NCI-H69 (cell line): ENCODE results near the gene SDE2.
"Not testable (repeated sequence)": the region's sequence is repeated elsewhere in the genome, so short reads cannot be mapped to it uniquely, and the experiment has no call there.

Experiments
- DNase-seq: peaks from one replicate; lab custom pipeline; 2025; lab: John Stamatoyannopoulos, UW

SDE2 gene

DNA sequence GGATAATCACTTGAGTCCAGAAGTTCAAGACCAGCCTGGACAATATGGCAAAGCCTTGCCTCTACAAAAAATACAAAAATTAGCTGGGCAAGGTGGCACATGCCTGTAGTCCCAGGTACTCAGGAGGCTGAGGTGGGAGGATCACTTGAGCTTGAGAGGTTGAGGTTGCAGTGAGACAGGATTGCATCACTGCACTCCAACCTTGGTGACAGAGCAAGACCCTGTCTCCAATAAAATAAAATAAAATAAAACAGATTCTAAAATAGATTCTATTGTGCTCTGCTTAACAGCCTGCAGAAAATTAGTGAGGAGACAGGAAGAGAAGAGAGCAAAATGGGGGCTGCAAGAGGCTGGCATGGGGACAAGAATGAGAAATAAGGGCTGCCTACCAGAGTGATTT lies 7.5 kb upstream of the SDE2 start:
- DNase-seq = no peak

DNA sequence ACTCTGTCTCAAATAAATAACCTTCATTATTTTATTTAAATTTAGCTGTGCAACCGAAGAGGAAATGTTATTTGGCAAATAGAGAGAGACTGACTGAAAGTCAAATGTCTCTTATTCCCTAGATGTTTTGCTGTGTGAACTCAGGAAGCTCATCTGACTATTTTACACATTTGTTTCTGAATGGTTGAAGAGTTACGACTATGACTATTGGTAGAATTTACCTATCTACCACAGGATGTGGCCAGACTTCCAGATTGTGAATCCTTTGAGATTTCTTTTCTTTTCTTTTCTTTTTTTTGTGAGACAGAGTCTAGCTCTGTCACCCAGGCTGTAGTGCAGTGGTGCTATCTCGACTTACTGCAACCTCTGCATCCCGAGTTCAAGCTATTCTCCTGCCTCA lies 5.3 kb upstream of the SDE2 start:
- DNase-seq = no peak

DNA sequence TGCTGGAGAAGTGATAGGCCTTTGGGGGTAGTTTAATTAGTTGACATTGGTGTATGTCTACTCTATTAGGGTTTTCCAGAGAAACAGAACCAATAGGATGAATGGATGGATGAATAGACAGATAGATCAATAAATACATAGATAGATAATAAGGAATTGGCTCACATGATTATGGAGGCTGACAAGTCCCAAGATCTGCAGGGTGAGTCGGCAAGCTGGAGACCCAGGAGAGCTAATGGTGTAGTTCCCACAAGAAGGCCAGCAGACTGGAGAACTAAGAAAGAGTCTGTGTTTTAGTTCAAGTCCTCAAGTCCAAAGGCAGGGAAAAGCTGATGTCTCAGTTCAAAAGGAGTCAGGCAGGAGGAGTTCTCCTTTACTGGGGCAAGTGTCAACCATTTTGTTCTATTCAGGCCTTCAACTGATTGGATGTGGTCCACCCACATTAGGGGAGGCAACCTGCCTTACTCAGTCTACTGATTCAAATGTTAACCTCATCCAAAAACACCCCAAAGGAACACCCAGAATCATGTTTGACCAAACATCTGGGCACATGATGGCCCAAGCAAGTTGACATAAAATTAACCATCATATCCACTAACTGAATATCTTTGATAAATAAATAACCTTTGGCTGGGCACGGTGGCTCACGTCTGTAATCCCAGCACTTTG lies 4.5 kb upstream of the SDE2 start:
- no peak for DNase-seq

DNA sequence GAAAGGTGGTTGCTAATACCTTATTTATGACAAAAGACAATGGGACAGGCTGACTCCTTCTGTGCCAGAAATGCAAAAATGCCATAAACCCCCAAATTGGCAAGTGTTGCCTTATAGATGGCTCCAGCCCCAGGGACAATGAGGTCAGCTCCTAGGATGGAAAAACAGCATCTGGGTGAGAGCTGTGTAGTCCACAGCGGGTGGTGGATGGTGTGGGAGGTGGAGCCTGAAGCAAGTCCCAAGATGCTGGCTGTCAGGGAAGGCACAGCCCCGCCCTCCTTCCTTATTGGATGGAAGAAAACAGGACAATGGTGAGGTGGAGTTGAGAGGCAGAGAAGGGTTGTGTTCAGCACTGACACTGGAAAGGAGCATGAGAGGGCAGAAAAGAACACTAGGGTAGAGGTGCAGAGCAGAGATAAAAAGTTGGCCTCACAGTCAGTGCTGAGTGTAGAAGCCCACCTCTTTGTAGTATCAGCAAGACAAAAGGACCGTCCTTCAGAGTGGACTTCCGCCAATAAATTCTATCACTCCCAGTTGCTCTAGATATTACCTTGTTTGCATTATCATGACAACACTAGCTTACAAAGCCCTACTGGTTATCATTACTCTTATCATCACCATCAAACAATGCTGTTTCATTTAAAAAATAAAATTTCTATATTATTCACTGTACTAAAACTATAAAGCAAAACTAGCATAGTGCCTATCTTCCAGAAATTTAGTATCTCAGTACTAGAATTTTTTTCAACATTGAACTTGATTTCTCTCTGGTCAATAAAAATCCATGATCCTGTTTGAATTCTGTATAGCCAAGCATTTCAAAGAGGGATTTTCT lies 3.7 kb upstream of the SDE2 start:
- peak; percentile 97 for DNase-seq

DNA sequence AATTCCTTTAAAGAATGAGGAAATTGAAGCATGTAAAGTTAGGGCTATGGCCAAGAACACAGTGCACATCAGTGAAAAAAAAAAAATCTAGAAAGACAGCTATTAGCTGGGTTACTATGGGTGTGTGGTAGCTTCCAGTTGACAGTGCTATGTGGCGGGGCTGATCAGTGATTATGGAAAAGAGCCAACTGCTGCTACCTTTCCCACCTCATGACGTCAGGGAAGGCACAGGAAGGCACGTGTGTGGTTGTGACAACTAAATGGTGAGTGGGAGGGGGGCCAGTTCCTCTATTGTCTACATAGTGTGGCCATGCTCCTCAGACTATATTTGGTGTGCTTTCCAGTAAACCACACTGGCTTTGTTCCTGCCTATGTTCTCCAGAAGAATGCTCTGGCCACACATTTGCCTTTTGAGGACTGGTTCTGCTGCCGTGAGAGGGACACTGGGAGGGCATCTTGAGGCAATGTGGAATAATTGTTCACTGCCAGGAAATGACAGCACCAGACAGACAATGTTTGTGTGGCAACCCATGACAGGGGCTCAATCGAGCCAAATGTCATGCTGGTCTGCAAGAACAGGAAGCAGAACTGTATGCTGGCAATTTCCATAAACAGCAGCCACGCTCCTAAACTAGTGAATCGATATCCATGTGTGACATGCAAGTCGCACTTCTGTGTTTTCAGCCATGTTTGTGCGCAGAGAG lies 3.0 kb upstream of the SDE2 start:
- DNase-seq = peak; percentile 98

DNA sequence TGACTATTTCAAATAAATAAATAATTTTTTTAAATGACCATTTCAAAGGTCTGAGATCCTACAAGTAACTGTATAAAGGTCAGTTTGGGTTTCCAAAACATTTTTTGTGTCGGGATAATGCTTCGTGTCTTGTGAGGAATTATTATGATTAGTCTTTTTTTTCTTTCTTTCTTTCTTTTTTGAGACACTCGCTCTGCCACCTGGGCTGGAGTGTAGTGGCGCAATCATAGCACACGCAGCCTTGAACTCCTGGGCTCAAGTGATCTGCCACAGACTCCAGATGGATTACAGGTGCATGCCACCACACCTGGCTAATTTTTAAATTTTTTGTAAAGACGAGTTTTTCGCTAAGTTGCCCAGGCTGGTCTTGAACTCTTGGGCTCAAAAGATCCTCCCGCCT lies 1.9 kb upstream of the SDE2 start:
- no peak for DNase-seq

DNA sequence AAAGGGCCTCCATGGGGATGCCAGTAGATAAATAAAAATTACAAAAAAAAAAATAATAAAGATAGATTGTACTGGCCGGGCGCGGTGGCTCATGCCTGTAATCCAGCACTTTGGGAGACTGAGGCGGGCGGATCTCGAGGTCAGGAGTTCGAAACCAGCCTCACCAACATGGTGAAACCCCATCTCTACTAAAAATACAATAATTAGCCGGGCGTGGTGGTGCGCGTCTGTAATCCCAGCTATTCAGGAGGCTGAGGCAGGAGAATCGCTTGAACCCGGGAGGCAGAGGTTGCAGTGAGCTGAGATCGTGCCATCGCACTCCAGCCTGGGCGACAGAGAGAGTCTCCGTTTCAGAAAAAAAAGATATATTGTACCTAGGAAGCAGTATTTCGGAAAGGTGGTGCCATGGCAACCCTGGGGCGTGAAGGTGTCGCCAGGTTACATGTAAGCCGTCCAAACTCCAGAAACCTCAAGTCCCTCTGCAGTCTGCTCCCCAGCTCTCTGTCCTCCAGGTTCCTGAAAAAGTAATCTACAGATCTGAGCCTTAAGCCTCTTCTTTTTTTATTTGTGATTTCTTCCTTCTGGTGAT lies 1.4 kb upstream of the SDE2 start:
- DNase-seq = not testable (repeated sequence)

DNA sequence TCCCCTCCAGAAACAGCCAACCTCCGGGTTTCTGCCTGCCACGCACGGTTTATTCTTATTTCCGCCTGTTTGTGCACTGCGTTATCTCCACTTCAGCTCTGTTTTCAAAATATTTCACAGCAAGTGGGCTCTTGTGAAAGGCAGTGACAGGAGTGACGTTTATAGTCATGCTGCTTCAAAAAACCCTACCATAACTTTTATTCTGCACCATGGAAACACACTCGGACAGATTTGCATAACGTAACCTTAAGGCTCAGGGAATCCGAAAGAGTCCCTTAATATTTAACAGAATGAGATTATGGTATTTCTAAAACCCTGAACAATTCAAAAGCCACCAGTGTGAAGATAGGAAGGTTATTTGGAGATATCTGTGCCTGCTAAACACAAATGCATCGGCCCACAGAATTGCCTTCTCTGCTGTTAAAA lies 782 bp upstream of the SDE2 start:
- DNase-seq = no peak

DNA sequence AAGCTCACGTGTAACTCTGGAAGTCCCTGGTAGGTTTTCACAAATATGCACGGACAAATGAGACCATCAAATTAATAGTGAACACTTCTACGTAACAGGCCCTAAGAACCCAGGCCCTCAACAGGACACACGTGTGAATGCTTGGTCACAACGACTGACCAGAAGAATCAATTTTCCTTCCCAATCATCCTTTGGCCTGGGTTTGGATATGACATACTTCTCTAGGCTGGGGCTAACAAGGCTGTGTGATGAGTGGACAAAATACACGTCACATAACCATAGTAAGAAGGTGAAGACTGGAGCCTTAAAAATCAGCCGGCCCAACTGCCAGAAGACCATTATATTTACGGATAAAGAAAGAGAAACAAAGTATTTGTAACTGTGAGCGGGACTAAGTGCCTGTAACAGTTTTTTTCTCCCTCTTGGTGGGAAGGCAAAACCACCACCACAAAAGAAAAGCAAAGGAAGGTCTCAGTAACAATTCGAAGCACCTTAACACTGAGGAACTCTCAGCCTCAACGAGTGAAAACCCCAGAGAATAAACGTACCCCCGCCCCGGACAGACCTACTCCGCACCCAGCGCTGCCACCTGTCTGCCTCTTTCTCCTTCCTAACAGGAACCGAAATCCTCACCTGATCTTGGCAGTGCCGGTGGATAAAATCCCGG lies 450 bp downstream of the SDE2 start:
- peak; percentile 35 for DNase-seq

DNA sequence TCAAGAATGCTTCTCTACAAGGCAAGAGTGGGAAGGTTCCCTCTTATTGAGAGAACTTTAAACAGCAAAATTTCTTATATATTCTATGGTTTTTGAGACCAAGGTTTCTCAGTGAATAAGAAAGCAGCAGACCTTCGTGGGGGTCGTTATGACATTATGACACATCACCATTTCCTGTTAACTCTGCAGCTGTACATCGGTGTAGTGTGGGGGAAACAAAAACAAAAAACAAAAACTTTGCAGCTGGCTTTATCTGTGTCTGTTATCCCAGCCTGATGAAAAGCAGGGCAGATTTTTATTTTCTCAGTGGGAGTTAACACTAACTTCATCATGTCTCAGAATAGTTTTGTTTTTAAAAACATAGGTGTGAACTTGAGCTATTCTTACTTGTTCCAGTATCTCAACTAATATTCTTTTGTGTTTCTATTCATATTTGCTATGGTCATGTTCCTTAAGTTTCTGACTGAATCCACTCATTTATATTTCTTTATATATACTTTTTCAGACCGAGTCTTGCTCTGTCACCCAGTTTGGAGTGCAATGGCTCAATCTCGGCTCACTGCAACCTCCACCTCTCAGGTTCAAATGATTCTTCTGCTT lies 2.1 kb downstream of the SDE2 start:
- no peak for DNase-seq

DNA sequence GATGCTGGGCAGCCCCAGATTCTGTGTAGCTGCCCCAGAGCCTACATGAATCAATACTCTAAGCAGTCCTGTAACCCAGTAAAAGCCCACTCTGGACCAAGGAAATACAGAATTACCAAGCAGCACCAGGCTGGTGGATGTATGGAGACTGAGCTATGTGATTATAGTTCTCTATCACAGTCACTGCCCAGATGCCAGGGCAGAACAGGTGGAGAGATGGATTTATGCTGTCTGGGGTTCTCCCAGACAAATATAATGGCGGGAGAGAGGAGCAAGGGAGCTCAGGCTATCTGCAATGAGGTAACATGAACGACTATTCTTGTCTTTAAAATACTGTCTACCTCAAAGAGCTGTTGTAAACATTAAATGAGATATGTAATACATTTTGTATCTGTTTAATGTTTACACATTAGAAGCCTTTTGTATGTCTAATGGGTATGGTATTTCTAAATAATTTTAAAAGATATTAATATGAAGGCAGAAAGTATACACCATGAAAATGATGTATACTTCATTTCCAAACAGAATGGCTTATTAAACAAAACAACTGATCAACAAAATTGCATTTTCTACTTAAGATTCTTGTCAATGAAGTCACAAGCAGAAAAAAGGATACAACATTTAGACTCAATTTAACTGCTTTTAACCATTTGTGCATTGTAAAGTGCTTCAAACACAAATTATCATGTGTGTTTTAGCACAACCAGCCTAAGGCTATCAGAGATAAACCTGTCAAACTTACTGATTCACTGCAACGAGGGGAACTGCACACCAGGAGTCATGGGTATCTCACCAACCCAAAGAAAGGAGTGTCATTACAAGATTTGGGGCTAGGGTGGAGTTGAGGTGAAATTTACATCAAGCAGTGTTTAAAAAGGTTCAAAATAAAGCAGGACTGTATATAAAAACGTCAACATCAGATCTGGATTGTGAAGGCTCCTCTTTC lies 3.0 kb downstream of the SDE2 start:
- peak; percentile 17 for DNase-seq

DNA sequence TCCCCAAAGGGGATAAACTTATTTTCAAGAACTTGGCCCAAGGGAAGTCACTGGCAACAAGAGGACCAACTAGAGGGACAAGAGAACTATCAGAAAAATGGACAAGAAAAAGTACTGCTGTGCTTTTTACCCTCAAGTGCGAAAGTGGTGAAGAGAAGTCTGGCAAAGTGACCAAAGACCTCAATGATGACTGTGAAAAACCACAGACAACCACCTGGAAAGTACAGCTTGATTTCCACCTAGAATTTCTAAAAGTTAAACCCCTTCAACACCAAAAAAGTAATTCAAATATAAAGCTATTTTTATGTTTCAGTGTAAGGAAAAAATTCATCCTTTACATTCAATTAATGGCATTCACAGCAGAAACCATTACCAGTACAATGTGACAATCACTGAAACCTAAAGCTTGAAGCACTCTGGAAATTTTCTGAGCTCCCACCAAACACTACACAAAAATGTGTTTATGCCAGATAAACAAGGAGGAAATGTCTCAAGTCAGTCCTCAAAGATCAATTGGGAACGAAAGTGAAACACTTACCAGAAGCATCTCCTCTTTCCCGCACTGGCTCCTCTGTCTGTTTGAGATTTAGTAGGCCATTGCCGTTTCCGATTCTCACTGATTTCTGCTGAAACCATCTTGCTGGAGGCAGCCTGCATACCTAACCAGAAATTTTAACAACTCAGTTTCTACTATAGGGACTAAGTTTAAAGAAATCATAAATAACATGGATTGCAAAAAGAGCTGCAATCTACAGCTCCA lies 8.3 kb downstream of the SDE2 start:
- no peak for DNase-seq

DNA sequence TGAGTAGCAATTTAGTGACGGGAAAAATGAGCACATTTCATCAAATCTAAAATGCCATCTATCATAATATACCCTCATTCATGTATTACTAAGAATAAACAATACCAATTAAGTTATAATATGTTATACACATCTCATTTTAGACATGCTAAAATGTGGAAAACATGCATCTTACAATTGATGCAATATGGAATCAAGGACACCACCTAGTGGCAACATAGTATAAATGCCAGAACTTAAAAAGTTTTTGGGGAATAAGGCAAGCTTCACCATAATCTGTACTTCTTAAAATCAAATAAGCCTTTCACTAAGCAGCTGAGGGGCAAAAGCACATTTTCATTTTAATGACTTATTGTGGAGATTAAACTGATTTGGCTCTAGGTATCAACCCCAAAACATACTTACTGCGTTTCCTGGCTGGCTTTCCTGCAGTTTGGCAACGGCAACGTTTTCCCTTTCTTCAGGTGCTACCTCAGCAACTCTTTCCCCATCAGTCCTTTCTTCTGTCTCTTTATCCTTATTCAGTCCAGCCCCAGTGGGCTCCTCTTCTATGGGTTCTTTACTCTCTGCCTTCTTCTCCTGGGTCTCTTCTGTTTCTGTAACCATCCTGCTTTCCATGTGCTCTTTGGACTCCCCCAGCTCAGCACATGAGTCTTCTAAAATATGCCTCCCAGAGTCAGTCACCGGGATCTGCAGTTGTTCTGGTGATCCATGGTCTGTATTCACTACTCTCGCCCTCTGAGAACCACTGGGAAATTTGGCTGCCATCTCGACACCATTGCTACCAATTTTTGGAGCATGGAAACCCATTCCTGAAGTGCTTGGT lies 11.4 kb downstream of the SDE2 start:
- peak; percentile 66 for DNase-seq

DNA sequence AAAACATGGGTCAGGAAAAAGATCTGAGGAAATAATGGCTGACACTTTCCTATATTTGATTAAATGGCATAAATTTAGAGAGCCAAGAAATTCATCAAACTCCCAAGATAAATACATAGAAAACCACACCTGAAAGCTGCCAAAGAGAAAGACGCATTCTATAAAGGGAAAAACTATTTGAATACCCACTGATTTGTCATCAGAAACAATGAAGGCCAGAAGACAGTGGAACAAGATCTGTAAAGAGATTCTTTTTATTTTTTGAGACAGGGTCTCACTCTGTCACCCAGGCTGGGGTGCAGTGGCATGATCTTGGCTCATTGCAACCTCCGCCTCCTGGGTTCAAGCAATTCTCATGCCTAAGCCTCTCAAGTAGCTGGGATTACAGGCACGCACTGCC lies 17.4 kb downstream of the SDE2 start:
- no peak for DNase-seq

DNA sequence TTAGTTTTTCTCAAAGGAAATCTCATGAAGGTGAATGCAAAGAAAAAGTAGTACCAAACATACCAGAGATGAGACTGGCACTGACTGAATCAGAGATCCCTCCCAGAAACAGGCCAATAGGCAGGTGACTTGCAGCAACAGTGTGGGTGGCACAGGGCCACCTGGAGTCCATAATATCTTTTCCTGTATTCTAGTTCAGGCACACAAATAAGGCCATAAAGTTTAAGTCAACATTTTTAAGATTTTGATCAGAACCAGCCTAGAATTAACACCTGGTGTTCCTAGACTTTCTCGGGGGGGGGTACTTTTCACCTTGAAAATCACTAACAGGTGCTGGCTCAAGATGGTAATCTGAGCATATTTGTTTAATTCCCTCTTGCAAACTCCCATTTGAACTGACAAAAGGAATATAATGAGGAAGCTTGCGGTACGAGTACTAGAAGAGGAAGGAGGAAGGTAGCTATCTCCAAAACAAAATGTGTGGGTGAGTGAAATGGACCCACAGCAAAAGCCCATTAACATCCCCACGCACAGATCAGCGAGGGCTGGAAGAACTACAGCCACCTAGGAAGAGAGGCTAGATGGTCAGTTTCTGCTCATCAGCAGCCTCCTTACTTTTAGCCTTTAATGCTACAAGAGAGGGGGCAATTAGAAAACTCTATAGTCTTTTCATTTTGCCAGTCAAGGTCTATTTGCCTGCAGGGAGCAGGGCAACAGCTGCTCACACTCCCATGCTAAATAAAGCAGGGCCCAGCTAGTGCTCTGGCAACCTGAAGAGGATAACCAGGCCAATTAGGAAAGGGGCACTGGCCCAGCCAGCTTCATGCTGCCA lies 18.9 kb downstream of the SDE2 start:
- DNase-seq = peak; percentile 90

DNA sequence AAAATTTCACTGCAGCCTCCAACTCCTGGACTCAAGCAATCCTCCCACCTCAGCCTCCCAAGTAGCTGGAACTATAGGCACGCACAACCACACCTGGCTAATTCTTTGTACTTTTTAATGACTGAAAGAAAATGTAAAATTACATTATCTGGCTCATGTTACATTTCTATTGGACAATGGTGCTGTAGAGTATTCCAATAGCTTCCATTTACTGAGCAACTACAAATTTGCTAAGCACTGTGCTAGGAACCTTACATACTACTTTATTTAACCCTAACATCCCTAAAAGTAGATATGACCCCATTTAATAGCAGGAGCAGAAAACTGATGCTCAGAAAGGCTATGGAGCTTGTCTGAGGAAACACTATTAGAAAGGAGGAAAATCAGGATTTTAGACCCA lies 19.7 kb downstream of the SDE2 start:
- no peak for DNase-seq

DNA sequence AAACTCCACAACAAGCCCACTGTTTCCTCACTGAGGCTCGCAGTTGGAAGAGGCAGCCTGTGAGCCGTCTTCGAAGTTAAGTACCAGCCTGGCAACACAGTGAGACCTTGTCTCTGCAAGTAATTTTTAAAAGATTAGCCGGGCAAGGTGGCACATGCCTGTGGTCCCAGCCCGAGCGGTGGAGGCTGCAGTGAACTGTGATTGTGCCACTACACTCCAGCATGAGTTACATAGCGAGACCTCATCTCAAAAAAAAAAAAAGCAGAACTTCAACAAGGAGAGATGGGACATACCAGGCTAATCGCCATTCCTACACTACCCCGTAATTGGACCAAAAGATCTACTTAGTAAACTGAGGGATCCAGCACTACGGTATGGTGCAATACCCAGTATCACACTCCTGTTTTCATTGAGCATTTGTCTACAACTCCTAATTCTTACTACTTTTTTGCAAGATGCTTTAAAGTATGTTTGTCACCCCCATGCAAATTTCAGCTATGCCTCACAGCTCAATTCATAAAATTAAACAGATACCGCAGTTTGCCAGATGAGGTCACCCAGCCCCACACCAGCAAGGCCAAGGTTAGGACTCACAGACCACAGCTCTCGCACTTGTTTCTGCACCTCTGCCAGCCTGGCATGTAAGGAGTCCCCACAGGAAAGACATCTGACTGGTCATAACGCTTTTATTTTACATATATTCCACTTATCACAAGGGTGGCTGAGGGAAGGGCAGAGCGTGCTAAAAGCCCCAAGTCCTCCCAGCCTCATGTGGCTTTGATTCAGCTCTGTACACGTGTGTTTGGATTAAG lies 21.0 kb downstream of the SDE2 start:
- DNase-seq = no peak
